ENCODE results near the gene GMNN. TPM values are rescaled to one million over a fixed set of nuclear protein-coding genes. Genes with fewer than 3 reads are reported as not detected.

The GMNN gene
- 10 to 100 TPM; 42.3 to 43.5 TPM for total RNA-seq

DNA sequence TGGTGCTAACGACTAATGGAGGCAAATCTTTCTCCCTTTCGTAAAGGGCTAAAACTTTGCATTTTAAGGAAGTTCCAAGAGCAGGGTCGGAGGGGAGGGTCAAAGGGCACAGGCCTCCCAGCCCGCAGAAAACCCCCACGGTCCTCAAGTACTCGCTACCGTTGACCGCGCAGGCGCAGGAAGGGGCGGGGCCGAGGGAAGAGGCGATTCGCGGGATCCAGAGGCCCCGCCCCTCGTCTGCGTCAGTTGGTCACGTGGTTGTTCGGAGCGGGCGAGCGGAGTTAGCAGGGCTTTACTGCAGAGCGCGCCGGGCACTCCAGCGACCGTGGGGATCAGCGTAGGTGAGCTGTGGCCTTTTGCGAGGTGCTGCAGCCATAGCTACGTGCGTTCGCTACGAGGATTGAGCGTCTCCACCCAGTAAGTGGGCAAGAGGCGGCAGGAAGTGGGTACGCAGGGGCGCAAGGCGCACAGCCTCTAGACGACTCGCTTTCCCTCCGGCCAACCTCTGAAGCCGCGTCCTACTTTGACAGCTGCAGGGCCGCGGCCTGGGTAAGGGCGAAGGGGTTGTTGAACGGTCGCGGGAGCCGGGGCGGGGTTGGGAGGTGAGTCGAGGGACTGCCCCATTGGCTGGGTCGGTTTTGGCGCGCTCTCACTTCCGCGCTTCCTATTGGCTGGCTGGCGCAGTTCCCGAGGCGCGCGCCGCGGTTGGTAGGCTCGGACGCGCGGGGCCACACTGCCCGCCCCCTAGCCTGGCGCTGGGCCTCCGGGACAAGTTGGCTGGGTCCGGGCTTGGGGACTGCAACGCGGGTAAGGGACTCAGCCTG, at the start of gene GMNN:
GMNN (plus strand) TSS at position 242 of the 824 bp plus-strand sequence. CDS start 2,310 bp downstream, outside the sequence.

DNA sequence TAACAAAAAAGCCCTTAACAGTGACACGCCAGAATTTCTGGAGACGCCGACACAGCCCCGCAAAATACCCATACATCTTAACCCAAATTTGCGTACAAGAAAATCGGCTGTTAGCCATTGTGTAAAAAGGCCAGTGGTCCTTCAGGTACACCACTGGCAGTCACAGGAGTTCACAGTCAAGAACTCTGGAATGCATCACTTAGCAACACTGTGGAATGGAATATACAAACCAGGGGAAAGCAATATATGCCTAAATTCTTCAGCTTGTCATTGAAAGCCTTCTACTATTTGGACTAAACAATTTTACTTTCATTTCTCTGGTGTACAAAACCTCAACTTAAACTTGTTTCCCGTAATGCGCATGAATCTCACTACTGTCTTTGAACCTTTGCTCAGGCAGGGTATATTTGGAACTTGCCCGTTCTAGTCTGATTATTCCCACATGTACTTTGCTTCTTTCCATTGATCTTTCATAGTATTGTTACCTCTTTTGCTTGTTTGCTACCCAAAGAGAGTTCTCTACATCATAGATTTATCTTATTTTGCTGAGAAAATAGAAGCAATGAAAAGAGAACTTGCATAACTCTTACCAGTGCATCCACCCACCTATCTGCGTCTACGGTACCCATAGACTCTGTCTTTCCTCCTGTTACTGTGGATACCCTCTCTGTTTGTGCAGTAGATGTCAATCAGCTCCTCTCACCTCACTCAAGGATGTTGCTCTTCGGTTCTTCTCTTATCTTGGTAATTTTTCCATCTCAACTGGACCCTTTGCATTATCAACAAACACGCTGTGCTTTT, 24.2 kb downstream of the GMNN start, which contains the start of gene ARMH2:
ARMH2 (minus strand) TSS at position 178 of the 801 bp plus-strand sequence; CDS start at position 118, 60 bp downstream.

Other genes starting within 250 kb of the GMNN start
- gene KIAA0319, start 128.7 kb upstream of the GMNN start, total RNA-seq: under 1 TPM; 0.05 TPM
- 10 to 100 TPM; 37.6 to 37.7 TPM for gene TDP2, start 108.0 kb upstream of the GMNN start, total RNA-seq
- gene ACOT13, start 107.9 kb upstream of the GMNN start, total RNA-seq: 10 to 100 TPM; 13.4 to 14.4 TPM
- 100 to 1,000 TPM; 127 TPM for gene C6orf62, start 55.8 kb upstream of the GMNN start, total RNA-seq
- 1 to 10 TPM; 2.4 to 2.6 TPM for gene ARMH2, start 24.0 kb downstream of the GMNN start, total RNA-seq
- gene RIPOR2, start 161.0 kb downstream of the GMNN start, total RNA-seq: 100 to 1,000 TPM; 361 to 380 TPM

All from activated naive CD4-positive, alpha-beta T cell treated with anti-CD3 and anti-CD28 coated beads, Interleukin-2, amount 10 ng/mL, durations not matched to agents 5 hours and 36 hours (primary cell).